Karpas-422 (cell line): ENCODE data around the gene PALMD. TPM values are rescaled to one million over a fixed set of nuclear protein-coding genes. Genes with fewer than 3 reads are reported as not detected.

Experiments
- DNase-seq: peaks from one replicate; pipeline ENCODE4 v3.0.0-alpha.2; 2015
- H2AFZ ChIP-seq: fragments of 200-600 bp; sonication (generic); 2 replicates; pipeline ENCODE4 v1.6.1; 2014; ENCODE audit warnings: antibody characterized with exemption, low read length, mixed read lengths
- H3K27ac ChIP-seq: fragments of 200-600 bp; sonication (generic); 2 replicates; pipeline ENCODE4 v1.5.1; 2014; ENCODE audit warnings: mild to moderate bottlenecking, low read length, moderate library complexity
- H3K27me3 ChIP-seq: fragments of 200-600 bp; sonication (generic); 2 replicates; pipeline ENCODE4 v1.6.1; 2014; ENCODE audit warnings: low read length, mixed read lengths
- H3K36me3 ChIP-seq: fragments of 200-600 bp; sonication (generic); 2 replicates; pipeline ENCODE4 v1.6.1; 2014; ENCODE audit warnings: low read length, mixed read lengths; ENCODE audit not compliant: insufficient read depth
- H3K4me1 ChIP-seq: fragments of 200-600 bp; sonication (generic); 2 replicates; pipeline ENCODE4 v1.6.1; 2014; ENCODE audit warnings: mild to moderate bottlenecking, low read length, mixed read lengths
- H3K4me2 ChIP-seq: fragments of 200-600 bp; sonication (generic); 2 replicates; pipeline ENCODE4 v1.6.1; 2014; ENCODE audit warnings: low read length, low read depth, mild to moderate bottlenecking; ENCODE audit not compliant: poor library complexity, severe bottlenecking
- H3K4me3 ChIP-seq: fragments of 200-600 bp; sonication (generic); 2 replicates; pipeline ENCODE4 v1.5.1; 2014; ENCODE audit warnings: mild to moderate bottlenecking, antibody characterized with exemption, low read length, mixed read lengths
- H3K79me2 ChIP-seq: fragments of 200-600 bp; sonication (generic); 2 replicates; pipeline ENCODE4 v1.6.1; 2014; ENCODE audit warnings: mild to moderate bottlenecking, low read length, mixed read lengths
- H3K9ac ChIP-seq: fragments of 200-600 bp; sonication (generic); 2 replicates; pipeline ENCODE4 v1.6.0; 2014; ENCODE audit warnings: low read length
- H3K9me2 ChIP-seq: fragments of 200-600 bp; sonication (generic), shearing (Covaris generic); replicated peaks from 2 replicates; pipeline ENCODE4 v1.6.0; 2014; ENCODE audit warnings: mild to moderate bottlenecking, low read length, moderate library complexity; ENCODE audit not compliant: insufficient read depth
- H3K9me3 ChIP-seq: fragments of 300-700, 200-600 bp; sonication (generic); 2 replicates; pipeline ENCODE4 v1.6.1; 2014; ENCODE audit warnings: low read length, mixed read lengths
- H4K20me1 ChIP-seq: fragments of 200-600 bp; sonication (generic); 2 replicates; pipeline ENCODE4 v1.6.1; 2014; ENCODE audit warnings: mild to moderate bottlenecking, antibody characterized with exemption, low read length, low read depth; ENCODE audit not compliant: insufficient read depth
- total RNA-seq: library from RNA; depleted of rRNA; stranded (reverse); fragments of >200 nt; shearing (Covaris generic); gene quantifications from 2 replicates; pipeline ENCODE4 v1.2.3, GENCODE V29; 2014; ENCODE audit warnings: low replicate concordance

PALMD gene
- total RNA-seq, 1 experiment from 2014 or later, result not detected

DNA sequence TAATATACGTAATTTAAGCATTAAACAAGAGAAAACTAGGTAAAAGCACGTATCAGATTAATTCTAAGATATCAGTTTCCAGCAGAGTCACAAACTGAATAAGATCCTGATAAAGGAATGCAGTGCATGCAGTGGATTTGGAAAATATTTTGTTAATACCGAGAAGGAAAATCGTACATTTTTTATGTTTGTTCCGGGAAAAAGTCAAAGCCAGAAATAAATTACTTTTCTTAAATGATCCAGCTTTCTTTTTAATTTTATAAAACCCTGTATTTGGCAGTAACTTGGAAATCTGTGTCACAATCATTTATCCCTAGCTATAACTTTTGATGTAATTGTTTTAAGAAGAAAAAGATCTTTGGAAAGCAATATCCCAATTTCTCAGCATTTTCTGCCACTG lies 955 bp downstream of the PALMD start:
- H3K27ac ChIP-seq, result no peak overlapping the region
- peaks cover 12% of the 10 kb centered on the region for H3K4me1 ChIP-seq
- H3K36me3 ChIP-seq, result no peaks in the 10 kb centered on the region
- DNase-seq, result no peak
- H3K27me3 ChIP-seq, result no peaks in the 10 kb centered on the region
- no peak overlapping the region for H2AFZ ChIP-seq
- no peak overlapping the region for H3K4me2 ChIP-seq
- H3K79me2 ChIP-seq, result no peaks in the 10 kb centered on the region
- no peaks in the 10 kb centered on the region for H4K20me1 ChIP-seq
- no peaks in the 10 kb centered on the region for H3K9me3 ChIP-seq
- H3K9ac ChIP-seq, result no peak overlapping the region
- H3K4me3 ChIP-seq, result no peak overlapping the region
- H3K9me2 ChIP-seq, result no peaks in the 10 kb centered on the region

DNA sequence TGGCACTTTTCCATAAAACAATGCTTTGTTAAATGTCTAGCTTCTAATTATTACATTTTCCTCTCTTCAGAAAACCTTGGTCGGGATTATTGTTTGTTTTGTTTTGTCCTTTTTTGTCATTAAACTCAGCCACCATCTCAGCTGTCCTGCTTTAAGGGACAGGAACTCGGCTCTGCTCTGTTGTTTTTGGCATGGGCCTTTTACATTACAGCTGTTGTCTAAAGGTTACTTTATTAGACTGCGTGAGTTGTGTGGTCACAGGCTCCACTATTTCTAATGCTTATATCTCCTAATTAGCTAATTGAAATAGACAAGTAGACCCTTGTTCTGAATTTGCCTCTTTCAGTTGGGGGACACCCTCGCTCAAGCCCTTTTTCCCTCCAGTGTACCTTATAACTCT lies 1.6 kb downstream of the PALMD start:
- H2AFZ ChIP-seq, result no peak overlapping the region
- no peak for DNase-seq
- H3K27me3 ChIP-seq, result no peaks in the 10 kb centered on the region
- no peaks in the 10 kb centered on the region for H3K9me2 ChIP-seq
- H3K27ac ChIP-seq, result no peak overlapping the region
- H4K20me1 ChIP-seq, result no peaks in the 10 kb centered on the region
- H3K4me1 ChIP-seq, result peaks cover 12% of the 10 kb centered on the region
- no peak overlapping the region for H3K4me2 ChIP-seq
- H3K4me3 ChIP-seq, result no peak overlapping the region
- no peak overlapping the region for H3K9ac ChIP-seq
- no peaks in the 10 kb centered on the region for H3K9me3 ChIP-seq
- no peaks in the 10 kb centered on the region for H3K79me2 ChIP-seq
- H3K36me3 ChIP-seq, result no peaks in the 10 kb centered on the region

DNA sequence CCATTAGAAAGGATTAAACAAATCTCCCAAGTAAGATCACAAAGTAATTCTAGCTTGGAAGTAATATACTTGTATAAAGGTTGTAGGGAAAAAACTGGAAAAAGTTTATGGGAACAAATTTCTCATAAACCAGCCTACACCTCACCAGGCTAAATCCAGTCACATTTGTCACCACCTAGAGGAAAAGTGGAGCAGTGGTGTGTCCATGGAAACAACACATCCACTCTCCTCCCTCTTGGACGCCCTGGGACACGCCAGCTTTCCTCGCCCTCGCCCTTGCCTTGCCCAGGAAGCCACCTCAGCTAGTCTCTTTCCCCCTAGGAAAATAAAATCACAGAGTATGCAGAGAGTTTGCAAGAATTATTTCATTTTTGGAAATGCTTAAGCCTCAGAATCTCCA lies 2.2 kb downstream of the PALMD start:
- H3K9ac ChIP-seq, result no peak overlapping the region
- no peak overlapping the region for H3K27ac ChIP-seq
- H3K4me1 ChIP-seq, result peaks cover 12% of the 10 kb centered on the region
- H3K27me3 ChIP-seq, result no peaks in the 10 kb centered on the region
- H3K4me2 ChIP-seq, result no peak overlapping the region
- H3K9me2 ChIP-seq, result no peaks in the 10 kb centered on the region
- no peak overlapping the region for H2AFZ ChIP-seq
- no peaks in the 10 kb centered on the region for H3K9me3 ChIP-seq
- DNase-seq, result no peak
- H3K4me3 ChIP-seq, result no peak overlapping the region
- H3K36me3 ChIP-seq, result no peaks in the 10 kb centered on the region
- no peaks in the 10 kb centered on the region for H3K79me2 ChIP-seq
- no peaks in the 10 kb centered on the region for H4K20me1 ChIP-seq

DNA sequence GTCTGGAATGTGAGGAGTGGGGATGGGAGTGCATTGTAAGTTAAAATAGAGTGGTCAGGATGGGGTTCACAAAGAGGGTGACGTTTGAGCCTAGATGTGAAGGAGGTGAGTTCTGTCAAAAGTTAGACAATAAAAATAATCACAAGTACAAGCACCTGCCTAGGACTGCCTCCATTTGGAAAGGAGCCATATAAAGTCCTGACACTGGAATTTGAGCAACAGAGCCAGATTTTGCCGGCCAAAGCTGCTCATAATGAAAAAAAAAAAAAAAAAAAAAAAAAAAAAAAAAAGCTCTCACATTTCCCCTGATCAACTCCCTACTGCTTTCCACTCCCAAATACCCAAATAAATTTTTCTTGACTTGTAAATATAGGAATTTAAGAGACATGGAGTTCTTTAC lies 4.1 kb downstream of the PALMD start:
- Histone ChIP-seq H3K9ac (no peak overlapping the region), H3K4me2 (no peak overlapping the region), H4K20me1 (no peaks in the 10 kb centered on the region), H3K4me3 (no peak overlapping the region), H2AFZ (no peak overlapping the region), H3K27me3 (no peaks in the 10 kb centered on the region), H3K9me3 (no peaks in the 10 kb centered on the region), H3K36me3 (no peaks in the 10 kb centered on the region), H3K9me2 (no peaks in the 10 kb centered on the region), H3K79me2 (no peaks in the 10 kb centered on the region), H3K4me1 (peaks cover 12% of the 10 kb centered on the region), H3K27ac (no peak overlapping the region)
- no peak for DNase-seq

DNA sequence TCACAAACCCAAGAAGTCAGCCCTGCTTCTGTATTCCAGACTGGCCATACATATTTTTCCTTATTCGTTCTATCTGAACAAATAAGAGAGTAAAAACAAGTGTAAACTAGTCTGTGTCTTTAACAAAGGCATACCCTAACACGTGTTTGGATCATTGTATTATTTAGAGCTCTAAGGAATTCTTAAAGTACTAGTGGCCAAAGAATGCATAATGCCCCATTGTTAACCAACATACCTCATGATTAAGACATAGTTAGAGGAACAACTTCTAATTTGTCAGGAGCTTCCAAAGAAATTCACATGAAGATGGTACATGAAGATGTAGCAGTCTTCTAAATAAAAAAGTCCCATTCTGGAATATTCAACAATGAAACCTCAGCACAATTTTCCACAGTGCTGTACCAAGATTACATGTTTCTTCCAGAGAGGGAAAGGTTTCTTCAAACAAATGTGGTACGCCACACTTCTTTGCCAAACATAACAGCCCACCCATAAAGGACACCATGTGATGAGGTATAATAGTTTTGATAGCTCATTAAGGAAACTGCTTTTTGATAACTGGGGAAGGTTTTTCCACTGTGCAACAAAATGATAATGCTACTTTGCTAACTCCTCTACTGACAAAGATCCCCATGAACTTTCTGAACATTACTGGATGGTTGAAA lies 5.0 kb downstream of the PALMD start:
- Histone ChIP-seq H3K9me2 (no peaks in the 10 kb centered on the region), H3K36me3 (no peaks in the 10 kb centered on the region), H3K9ac (no peak overlapping the region), H3K4me2 (no peak overlapping the region), H2AFZ (no peak overlapping the region), H3K27me3 (no peaks in the 10 kb centered on the region), H3K27ac (no peak overlapping the region), H3K4me3 (no peak overlapping the region), H4K20me1 (no peaks in the 10 kb centered on the region), H3K79me2 (no peaks in the 10 kb centered on the region), H3K9me3 (no peaks in the 10 kb centered on the region), H3K4me1 (peaks cover 12% of the 10 kb centered on the region)
- DNase-seq, result no peak

DNA sequence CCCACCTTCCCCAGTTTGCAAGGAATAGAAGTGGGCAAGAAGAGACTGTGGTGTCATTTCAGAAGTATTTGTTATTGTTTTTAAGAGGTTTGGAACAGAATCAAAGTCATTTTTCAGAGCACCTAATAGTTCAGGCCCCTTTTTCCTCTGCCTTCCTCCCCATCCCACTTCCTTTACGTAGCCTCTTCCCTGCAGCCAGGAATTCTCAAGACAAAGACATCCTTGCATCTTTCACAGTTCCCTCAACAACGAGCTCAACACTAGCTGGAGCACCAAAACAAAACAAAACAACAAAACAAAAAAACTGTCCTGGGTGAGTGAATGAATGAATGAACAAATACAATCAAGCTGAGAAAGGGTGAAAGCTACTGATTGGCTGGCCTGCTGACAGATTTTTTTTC lies 7.0 kb downstream of the PALMD start:
- H3K27ac ChIP-seq, result no peak overlapping the region
- H3K79me2 ChIP-seq, result no peaks in the 10 kb centered on the region
- no peak overlapping the region for H2AFZ ChIP-seq
- no peaks in the 10 kb centered on the region for H3K9me3 ChIP-seq
- no peaks in the 10 kb centered on the region for H3K9me2 ChIP-seq
- peaks cover 12% of the 10 kb centered on the region for H3K4me1 ChIP-seq
- no peaks in the 10 kb centered on the region for H3K27me3 ChIP-seq
- H4K20me1 ChIP-seq, result no peaks in the 10 kb centered on the region
- H3K4me3 ChIP-seq, result no peak overlapping the region
- no peaks in the 10 kb centered on the region for H3K36me3 ChIP-seq
- H3K4me2 ChIP-seq, result no peak overlapping the region
- DNase-seq, result no peak
- no peak overlapping the region for H3K9ac ChIP-seq

DNA sequence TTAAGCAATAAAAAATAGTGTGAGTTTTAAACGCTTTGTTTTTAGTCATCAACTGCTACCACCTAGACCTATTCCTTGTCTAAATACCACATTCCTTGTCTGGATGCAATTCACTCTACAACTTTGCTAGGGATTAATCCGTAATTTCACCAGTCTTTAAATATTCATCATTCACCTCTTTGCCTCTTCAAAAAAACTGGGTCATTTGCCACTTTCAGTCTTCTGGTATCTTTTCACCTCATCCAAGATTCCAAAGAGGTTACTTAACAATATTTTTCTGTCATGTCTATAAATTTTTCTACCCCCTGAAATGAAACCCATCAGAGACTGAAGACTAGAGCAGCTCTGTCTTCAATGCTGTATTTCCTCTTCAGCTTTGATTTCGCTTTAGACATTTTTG lies 9.5 kb downstream of the PALMD start:
- H3K9ac ChIP-seq, result no peak overlapping the region
- H3K27me3 ChIP-seq, result no peaks in the 10 kb centered on the region
- H4K20me1 ChIP-seq, result no peaks in the 10 kb centered on the region
- no peaks in the 10 kb centered on the region for H3K9me2 ChIP-seq
- H3K4me3 ChIP-seq, result no peak overlapping the region
- no peaks in the 10 kb centered on the region for H3K79me2 ChIP-seq
- H3K9me3 ChIP-seq, result no peaks in the 10 kb centered on the region
- no peak for DNase-seq
- no peak overlapping the region for H2AFZ ChIP-seq
- no peaks in the 10 kb centered on the region for H3K36me3 ChIP-seq
- H3K4me2 ChIP-seq, result no peak overlapping the region
- peaks cover 6% of the 10 kb centered on the region for H3K4me1 ChIP-seq
- no peak overlapping the region for H3K27ac ChIP-seq

DNA sequence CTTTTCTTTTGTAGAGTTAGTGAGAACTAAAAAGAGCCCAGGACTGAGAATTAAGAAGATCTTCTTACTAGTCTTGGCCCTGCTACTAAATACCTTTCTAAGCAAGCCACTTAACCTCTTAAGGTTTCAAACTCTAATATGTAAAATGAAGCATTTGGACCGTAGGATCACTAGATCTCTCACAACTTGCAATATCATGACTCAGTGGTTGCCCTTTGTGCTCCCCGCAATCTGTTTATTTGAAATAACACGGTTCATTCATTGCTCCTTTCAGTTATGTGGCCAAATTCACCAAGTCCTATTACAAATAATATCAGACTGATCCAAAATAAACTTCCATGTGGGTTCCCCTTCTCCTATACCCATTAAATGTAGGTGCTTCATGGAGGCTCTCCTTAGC lies 10.8 kb downstream of the PALMD start:
- no peak for DNase-seq

More for the DNA sequence above, 10.8 kb downstream of the PALMD start:
- H3K4me3 ChIP-seq, result no peak overlapping the region
- H3K4me2 ChIP-seq, result no peak overlapping the region
- no peaks in the 10 kb centered on the region for H3K79me2 ChIP-seq
- H3K27ac ChIP-seq, result no peak overlapping the region
- no peak overlapping the region for H2AFZ ChIP-seq
- no peaks in the 10 kb centered on the region for H3K36me3 ChIP-seq
- H3K9ac ChIP-seq, result no peak overlapping the region
- no peaks in the 10 kb centered on the region for H3K4me1 ChIP-seq
- no peaks in the 10 kb centered on the region for H3K9me2 ChIP-seq
- H3K27me3 ChIP-seq, result no peaks in the 10 kb centered on the region
- H4K20me1 ChIP-seq, result no peaks in the 10 kb centered on the region
- no peaks in the 10 kb centered on the region for H3K9me3 ChIP-seq
